HUES48 (cell line): ENCODE data around the gene KCNB1.

Experiments
- H3K27ac ChIP-seq: one replicate; pipeline ENCODE4 v1.7.0; 2013; ENCODE audit warnings: low read depth, low read length, inconsistent platforms
- H3K27me3 ChIP-seq: 2 replicates; pipeline ENCODE4 v1.6.1; 2013; ENCODE audit warnings: mild to moderate bottlenecking, low read length; ENCODE audit not compliant: control insufficient read depth, insufficient read depth
- H3K36me3 ChIP-seq: 2 replicates; pipeline ENCODE4 v1.6.1; 2013; ENCODE audit warnings: low read length; ENCODE audit not compliant: control insufficient read depth, insufficient read depth
- H3K4me1 ChIP-seq: 2 replicates; pipeline ENCODE4 v1.6.1; 2013; ENCODE audit warnings: mild to moderate bottlenecking, low read length; ENCODE audit not compliant: control insufficient read depth, insufficient read depth
- H3K4me3 ChIP-seq: 2 replicates; pipeline ENCODE4 v1.5.1; 2013; ENCODE audit warnings: mild to moderate bottlenecking, low read depth, low read length
- H3K9ac ChIP-seq: 2 replicates; pipeline ENCODE4 v1.6.1; 2013; ENCODE audit warnings: mild to moderate bottlenecking, low read depth, low read length, moderate library complexity
- H3K9me3 ChIP-seq: 2 replicates; pipeline ENCODE4 v1.6.1; 2013; ENCODE audit warnings: low read length; ENCODE audit not compliant: control insufficient read depth, insufficient read depth

KCNB1 gene

DNA sequence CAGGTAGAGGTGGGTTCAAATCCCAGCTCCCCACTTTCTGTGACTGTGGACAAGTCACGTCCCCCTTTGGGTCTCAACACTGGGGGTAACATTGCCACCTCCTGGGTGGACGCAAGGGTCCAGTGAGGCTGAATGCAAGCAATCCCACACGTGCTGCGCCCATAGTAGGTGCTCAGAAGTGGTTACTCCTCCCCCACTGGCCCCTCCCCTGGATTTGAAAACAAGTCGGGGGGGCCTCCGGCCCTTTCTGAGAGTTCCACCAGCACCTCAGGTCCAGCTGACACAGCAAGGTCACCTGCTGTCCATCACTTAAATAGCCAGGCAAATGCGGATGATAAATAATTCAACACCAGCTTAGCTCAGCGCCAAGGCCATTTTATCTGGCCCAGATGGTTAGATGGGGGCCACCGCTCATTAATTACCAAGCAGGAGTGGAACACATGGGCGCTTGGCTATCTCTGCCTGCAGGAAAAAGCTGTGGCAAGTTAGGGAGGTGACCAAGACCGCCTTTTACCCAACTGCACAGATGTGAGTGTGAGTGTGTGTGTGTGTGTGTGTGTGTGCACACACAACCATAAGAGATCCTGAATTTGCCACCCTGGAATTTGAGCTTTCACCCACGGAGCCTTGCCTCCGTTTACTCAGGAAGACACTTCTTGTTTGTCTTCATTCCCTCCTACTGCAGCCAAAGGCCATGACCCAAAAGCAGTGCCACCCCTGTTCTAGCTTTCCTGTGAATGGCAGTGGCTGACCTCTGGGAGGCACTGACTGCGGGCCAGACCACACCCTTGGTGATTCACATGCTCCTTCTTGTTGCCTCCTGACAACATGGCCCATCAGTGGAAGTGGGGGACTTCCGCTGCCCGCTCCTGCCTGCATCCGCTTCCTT, 34.7 kb upstream of the KCNB1 start:
- Histone ChIP-seq H3K4me1 (no peaks in the 10 kb centered on the region; the same call in 1 of the 2 replicates), H3K4me3 (no peak overlapping the region), H3K36me3 (peaks cover 2% of the 10 kb centered on the region; the same call in 1 of the 2 replicates), H3K27me3 (no peaks in the 10 kb centered on the region), H3K9me3 (no peaks in the 10 kb centered on the region), H3K27ac (no peak overlapping the region), H3K9ac (no peak overlapping the region)

DNA sequence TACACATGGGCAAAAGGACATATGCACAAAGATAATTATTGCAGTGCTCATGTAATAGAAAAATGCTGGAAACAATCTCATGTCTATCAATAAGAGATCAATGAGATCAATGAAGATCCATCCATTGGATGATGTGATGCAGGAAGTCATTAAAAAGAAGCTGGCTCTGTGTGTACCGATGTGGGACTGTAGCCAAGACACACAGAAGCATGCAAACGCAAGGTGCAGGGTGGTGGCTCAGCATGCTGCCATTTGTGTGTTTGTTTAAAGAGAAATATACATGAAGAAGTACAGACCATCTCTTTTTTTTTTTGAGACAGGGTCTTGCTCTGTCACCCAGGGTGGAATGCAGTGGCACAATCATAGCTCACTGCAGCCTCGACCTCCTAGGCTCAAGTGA, 33.1 kb upstream of the KCNB1 start:
- Histone ChIP-seq H3K9ac (no peak overlapping the region), H3K9me3 (no peaks in the 10 kb centered on the region), H3K27me3 (no peaks in the 10 kb centered on the region), H3K36me3 (peaks cover 2% of the 10 kb centered on the region; the same call in 1 of the 2 replicates), H3K27ac (no peak overlapping the region), H3K4me3 (no peak overlapping the region), H3K4me1 (no peaks in the 10 kb centered on the region; the same call in 1 of the 2 replicates)

DNA sequence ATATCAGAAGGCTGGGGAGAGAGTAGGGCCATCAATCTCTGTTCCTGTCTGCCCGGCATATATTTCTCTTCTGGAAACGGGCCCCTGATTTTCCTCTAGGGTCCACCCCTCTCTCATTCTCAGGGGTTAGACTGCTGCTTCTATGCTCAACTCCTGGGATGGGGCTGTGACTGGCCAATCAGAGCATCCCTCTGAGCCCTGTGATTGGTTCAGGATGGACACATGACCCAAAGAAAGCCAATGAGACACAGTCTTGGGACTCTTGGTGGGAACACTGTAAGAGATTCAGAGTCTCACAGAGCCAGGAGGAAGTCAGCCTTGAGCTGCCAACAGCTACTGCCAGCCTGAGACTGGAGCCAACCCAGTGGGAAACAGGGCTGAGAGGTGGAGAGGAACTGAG, 31.0 kb upstream of the KCNB1 start:
- no peak overlapping the region for H3K9ac ChIP-seq
- H3K9me3 ChIP-seq: no peaks in the 10 kb centered on the region
- no peaks in the 10 kb centered on the region for H3K4me1 ChIP-seq
- H3K36me3 ChIP-seq: peaks cover 2% of the 10 kb centered on the region; the same call in 1 of the 2 replicates
- H3K4me3 ChIP-seq: no peak overlapping the region
- no peak overlapping the region for H3K27ac ChIP-seq
- H3K27me3 ChIP-seq: no peaks in the 10 kb centered on the region

DNA sequence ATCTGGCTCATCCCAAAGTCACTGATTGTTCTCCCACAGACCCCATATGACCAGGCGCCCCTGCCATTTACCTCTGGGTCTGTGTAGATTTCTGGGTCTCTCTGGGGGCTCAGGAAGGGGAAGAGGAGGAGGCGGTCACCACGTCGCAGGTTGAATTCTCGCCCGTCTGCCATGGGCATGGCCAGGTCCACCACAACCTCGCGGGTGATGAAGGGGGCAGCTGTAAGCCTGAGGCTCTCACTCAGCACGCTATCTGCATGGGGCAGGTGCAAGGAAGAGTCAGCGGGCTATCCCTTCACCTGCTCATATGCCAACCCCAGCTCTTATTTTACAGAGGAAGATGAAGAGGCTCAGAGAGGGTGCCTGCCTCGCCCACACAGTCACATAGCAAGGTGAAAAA, 30.5 kb upstream of the KCNB1 start:
- Histone ChIP-seq H3K9ac (no peak overlapping the region), H3K9me3 (no peaks in the 10 kb centered on the region), H3K4me3 (no peak overlapping the region), H3K36me3 (peaks cover 2% of the 10 kb centered on the region; the same call in 1 of the 2 replicates), H3K27ac (no peak overlapping the region), H3K4me1 (no peaks in the 10 kb centered on the region), H3K27me3 (no peaks in the 10 kb centered on the region)

DNA sequence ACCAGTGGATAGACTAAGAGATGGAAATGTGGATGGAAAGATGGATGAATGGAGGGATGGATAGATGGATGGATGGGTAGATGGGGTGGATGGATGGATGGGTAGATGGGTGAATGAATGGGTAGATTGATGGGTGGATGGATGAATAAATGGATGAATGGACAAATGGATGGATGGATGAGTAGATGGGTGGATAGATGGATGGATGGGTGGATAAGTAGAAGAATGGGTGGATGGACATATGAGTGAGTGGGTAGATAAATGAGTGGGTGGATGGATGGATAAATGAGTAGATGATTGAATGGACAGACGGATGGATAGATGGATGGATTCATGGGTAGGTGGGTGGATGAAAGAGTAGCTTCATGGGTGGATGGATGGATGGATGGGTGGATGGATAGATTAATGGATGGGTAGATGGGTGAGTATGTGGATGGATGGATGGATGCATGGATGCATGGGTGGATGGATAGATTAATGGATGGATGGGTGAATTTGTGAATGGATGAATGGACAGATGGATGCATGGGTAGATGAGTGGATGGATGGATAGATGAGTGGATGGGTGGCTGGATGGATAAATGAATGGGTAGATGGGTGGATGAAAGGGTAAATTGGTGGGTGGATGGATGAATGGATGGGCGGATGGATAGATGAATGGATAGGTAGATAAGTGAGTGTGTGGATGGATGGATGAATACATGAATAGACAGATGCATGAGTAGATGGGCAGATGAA, 29.5 kb upstream of the KCNB1 start:
- peaks cover 5% of the 10 kb centered on the region for H3K36me3 ChIP-seq
- H3K9me3 ChIP-seq: no peaks in the 10 kb centered on the region
- H3K4me1 ChIP-seq: no peaks in the 10 kb centered on the region
- H3K4me3 ChIP-seq: no peak overlapping the region
- H3K27me3 ChIP-seq: no peaks in the 10 kb centered on the region
- H3K27ac ChIP-seq: no peak overlapping the region
- no peak overlapping the region for H3K9ac ChIP-seq

DNA sequence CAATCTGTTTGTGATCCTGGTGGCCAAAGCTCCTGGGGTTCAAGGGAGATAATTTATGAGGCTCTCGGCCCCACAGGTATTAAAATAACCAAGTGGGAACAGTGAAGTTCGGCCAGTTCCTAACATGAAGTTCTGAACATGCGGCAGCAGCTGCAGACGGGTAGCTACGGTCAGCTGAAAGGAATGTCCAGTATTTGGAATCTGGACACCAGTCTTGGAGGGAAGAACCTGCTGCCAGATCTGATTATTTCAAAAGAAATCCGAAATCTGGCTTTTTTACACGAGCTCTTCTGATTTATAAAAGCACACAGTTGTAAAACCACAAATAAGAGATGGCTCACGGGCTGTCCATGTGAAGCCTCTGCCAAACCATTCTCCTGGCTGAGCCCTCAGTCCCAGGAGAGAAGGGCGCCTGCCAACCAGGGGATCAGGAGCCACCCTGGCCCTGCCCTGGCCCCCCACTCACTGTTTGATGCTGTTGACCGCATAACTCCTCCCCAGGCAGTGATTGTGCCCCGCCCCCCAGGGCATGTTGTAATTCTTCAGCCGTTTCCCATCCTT, 28.2 kb upstream of the KCNB1 start:
- H3K27me3 ChIP-seq: no peaks in the 10 kb centered on the region

DNA sequence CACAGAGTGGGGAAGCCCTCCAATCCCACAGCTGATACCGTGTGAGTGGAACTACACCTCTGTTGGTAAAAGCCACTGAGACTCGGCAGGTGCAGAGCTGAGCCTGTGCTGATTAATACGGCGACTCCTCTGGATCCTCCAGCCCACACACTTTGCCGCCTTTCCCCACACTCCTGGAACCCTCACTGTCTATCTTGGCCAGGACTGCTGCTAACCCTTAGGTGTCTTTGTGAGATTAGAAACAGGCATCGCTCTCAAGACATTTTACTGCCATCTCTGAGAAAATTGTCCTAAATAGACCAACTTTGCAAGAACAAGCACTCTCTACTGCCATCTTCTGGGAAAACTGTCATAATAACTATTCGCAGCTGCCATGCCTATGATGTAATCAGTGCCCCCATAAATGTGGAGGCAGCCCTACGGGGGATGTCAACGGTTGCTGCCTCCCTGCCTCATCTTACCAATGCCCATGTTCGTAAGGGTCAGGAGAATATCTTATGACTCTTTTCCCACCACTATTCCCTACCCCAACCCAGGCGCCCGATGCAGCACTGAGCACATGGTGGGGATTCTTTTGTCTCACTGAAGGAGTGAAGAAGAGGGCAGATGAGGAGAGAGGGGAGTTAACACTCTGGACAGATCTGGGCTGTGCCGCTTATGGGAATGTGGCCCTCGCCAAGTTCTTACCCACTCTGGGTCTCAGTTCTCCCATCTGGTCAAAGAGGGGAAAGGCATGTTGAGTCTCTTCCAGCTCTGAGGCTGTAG, 26.1 kb upstream of the KCNB1 start:
- Histone ChIP-seq H3K27ac (no peak overlapping the region), H3K27me3 (no peaks in the 10 kb centered on the region), H3K9me3 (no peaks in the 10 kb centered on the region), H3K4me3 (no peak overlapping the region), H3K36me3 (peaks cover 3% of the 10 kb centered on the region; the same call in 1 of the 2 replicates), H3K4me1 (peaks cover 7% of the 10 kb centered on the region; the same call in 1 of the 2 replicates), H3K9ac (no peak overlapping the region)

More for the DNA sequence above, 28.2 kb upstream of the KCNB1 start:
- Histone ChIP-seq H3K4me3 (no peak overlapping the region), H3K27ac (no peak overlapping the region), H3K36me3 (peaks cover 5% of the 10 kb centered on the region), H3K9me3 (no peaks in the 10 kb centered on the region), H3K9ac (no peak overlapping the region), H3K4me1 (0 out of 2 replicates have a peak, but pooled peaks cover 2% of the 10 kb centered on the region)

DNA sequence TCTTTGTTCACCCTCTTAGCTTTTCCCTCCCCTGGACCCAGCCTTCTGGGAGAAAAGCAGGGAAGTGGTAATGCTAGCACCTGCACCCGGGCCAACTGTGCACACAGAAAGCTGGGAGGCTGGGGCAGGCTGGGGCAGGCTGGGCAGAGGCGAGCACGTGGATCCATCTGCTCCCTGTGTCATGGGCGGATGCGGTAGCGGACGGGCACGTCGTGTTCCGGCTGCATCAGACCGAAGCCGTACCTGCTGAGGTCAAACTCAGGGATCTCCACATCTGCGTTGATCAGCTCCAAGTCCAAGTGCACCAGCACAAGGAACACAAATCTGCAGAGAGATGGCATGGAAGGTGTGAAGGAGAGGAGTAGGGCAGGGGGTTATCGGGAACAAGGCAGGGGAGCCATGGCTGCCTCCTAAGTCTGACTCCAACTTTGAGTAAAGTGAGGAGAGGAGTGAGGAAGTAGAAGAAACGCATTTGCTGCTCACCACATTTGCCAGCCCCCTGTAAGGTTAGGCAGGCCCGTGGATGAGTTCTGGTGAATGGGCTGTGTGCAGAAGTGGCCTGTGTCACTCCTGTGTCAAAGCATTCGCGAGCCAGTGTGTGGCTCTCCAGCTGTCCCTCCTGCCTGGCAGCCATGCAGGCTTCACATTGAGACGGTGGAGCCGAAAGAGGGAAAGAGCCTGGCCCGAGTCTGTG, 25.4 kb upstream of the KCNB1 start:
- H3K4me3 ChIP-seq: no peak overlapping the region
- H3K27ac ChIP-seq: no peak overlapping the region
- peaks cover 3% of the 10 kb centered on the region; the same call in 1 of the 2 replicates for H3K36me3 ChIP-seq
- no peaks in the 10 kb centered on the region for H3K9me3 ChIP-seq
- no peak overlapping the region for H3K9ac ChIP-seq
- no peaks in the 10 kb centered on the region for H3K27me3 ChIP-seq
- peaks cover 7% of the 10 kb centered on the region; the same call in 1 of the 2 replicates for H3K4me1 ChIP-seq

DNA sequence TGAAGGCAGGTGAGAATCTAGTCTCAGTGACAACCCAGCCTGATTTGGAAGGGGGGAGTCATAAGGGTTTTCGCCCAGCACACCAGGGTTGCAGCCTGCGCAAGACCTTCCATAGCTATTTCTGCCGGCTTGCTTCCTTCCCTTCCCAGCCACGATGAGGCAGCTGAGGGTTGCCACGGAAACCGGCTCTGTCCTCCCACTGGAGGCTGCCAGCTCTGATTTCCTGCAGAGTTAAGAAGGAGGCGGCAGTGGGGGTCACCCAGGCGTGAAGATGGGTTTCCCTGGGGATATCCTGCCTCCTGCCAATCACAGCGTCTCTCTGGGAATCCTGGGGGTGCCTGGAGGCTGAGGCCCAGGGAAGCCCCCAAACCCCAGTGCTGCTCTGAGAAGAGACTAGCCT, 23.1 kb upstream of the KCNB1 start:
- Histone ChIP-seq H3K4me3 (no peak overlapping the region), H3K36me3 (peaks cover 3% of the 10 kb centered on the region; the same call in 1 of the 2 replicates), H3K4me1 (peaks cover 7% of the 10 kb centered on the region; the same call in 1 of the 2 replicates), H3K9me3 (no peaks in the 10 kb centered on the region), H3K27ac (no peak overlapping the region), H3K9ac (no peak overlapping the region), H3K27me3 (no peaks in the 10 kb centered on the region)

DNA sequence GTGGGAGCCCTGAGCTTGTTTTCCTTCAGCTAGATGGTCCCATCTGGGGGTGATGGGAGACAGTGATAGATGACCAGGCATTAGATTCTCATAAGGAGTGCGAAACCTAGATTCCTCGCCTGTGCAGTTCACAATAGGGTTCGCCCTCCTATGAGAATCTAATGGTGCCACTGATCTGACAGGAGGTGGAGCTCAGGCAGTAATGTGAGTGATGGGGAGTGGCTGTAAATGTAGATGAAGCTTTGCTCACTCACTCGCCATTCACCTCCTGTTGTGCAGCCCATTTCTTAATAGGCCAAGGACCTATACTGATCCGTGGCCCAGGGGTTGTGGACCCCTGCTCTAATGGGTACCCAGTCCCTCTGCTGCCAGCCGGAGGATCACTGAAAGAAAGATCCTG, 20.7 kb upstream of the KCNB1 start:
- no peaks in the 10 kb centered on the region for H3K27me3 ChIP-seq
- H3K4me3 ChIP-seq: no peak overlapping the region
- peaks cover 3% of the 10 kb centered on the region; the same call in 1 of the 2 replicates for H3K36me3 ChIP-seq
- peaks cover 10% of the 10 kb centered on the region; the same call in 1 of the 2 replicates for H3K4me1 ChIP-seq
- no peak overlapping the region for H3K27ac ChIP-seq
- H3K9ac ChIP-seq: no peak overlapping the region
- H3K9me3 ChIP-seq: no peaks in the 10 kb centered on the region
